GM23338 (cell line): ENCODE results near the gene RPUSD1.
"Not testable (repeated sequence)": the region's sequence is repeated elsewhere in the genome, so short reads cannot be mapped to it uniquely, and the experiment has no call there.

ENCODE experiments used
- CREB1 ChIP-seq: fragments of 250-450 bp; sonication (Bioruptor Pico); IDR thresholded peaks from 2 replicates; pipeline ENCODE4 v1.5.0; 2020; ENCODE audit warnings: low read depth, mild to moderate bottlenecking, moderate library complexity
- CTCF ChIP-seq, 2 experiments: fragments of 200-600 bp in 1 of 2; sonication (generic) in 1 of 2; conservative IDR thresholded peaks; 2 replicates each; pipeline versions ENCODE4 v1.5.1 to v1.6.1; 2016 to 2017; ENCODE audit warnings: antibody characterized with exemption in 2 of 2, low read depth in 2 of 2, mild to moderate bottlenecking in 2 of 2, moderate library complexity in 1 of 2
- ETS1 ChIP-seq: IDR thresholded peaks from 2 replicates; pipeline ENCODE4 v1.6.1; 2016; ENCODE audit warnings: antibody characterized with exemption
- EZH2 ChIP-seq: fragments of 200-600 bp; sonication (generic); IDR thresholded peaks from one replicate; pipeline ENCODE4 v1.8.0; 2017; ENCODE audit warnings: antibody characterized with exemption, mild to moderate bottlenecking, low read depth; ENCODE audit not compliant: unreplicated experiment
- EZH2phosphoT487 ChIP-seq: fragments of 200-600 bp; sonication (generic); IDR thresholded peaks from one replicate; pipeline ENCODE4 v1.8.1; 2018; ENCODE audit warnings: antibody characterized with exemption; ENCODE audit not compliant: unreplicated experiment
- JUNB ChIP-seq: IDR thresholded peaks from one replicate; pipeline ENCODE4 v1.6.1; 2016; ENCODE audit warnings: antibody characterized with exemption; ENCODE audit not compliant: unreplicated experiment
- NANOG ChIP-seq: IDR thresholded peaks from 2 replicates; pipeline ENCODE4 v1.6.1; 2016; ENCODE audit warnings: antibody characterized with exemption, borderline replicate concordance
- POLR2AphosphoS5 ChIP-seq: IDR thresholded peaks from 2 replicates; pipeline ENCODE4 v1.6.1; 2016; ENCODE audit warnings: antibody characterized with exemption, low read depth
- REST ChIP-seq: IDR thresholded peaks from one replicate; pipeline ENCODE4 v1.6.1; 2018; ENCODE audit warnings: antibody characterized with exemption; ENCODE audit not compliant: unreplicated experiment
- STAT1 ChIP-seq: IDR thresholded peaks from one replicate; pipeline ENCODE4 v1.6.1; 2016; ENCODE audit warnings: antibody characterized with exemption; ENCODE audit not compliant: unreplicated experiment
- ZNF331 ChIP-seq: fragments of 250-450 bp; sonication (Bioruptor Pico); IDR thresholded peaks from 2 replicates; pipeline ENCODE4 v1.5.0; 2020; ENCODE audit warnings: low read depth, mild to moderate bottlenecking, moderate library complexity
- ZNF462 ChIP-seq: fragments of 250-450 bp; sonication (Bioruptor Pico); IDR thresholded peaks from 2 replicates; pipeline ENCODE4 v1.5.0; 2020; ENCODE audit warnings: mild to moderate bottlenecking, moderate library complexity

- TF ChIP-seq STAT1; CTCF (conservative IDR thresholded peaks at IDR 0.05; ENCODE audit: low read depth in 2 of 2); EZH2; POLR2AphosphoS5; NANOG; CREB1 (CRISPR knock-in tag); ETS1; EZH2phosphoT487; REST; ZNF331 (CRISPR knock-in tag); JUNB; ZNF462 (CRISPR knock-in tag): not testable (repeated sequence)
Measured at GRCh38 chr16:820044-820408, 31.8 kb upstream of the RPUSD1 start.
